Measurements from ENCODE around the gene VCAN. TPM values are rescaled to one million over a fixed set of nuclear protein-coding genes. Genes with fewer than 3 reads are reported as not detected.

The VCAN gene
- total RNA-seq, 3 donors from 2014 or later, result 31.6 to 245 (median 138) TPM

- intact Hi-C loops (cut with DNase I; ENCODE audit: low total_unique reads), result no loop called here
- H3K27me3 ChIP-seq, result no peaks in the 10 kb centered on the region
- peaks cover 0 to 8% of the 10 kb centered on the region in 2 donors for H3K4me1 ChIP-seq
- H3K4me3 ChIP-seq, result no peak overlapping the region
- no peak overlapping the region for H3K27ac ChIP-seq
- H3K9me3 ChIP-seq, result no peaks in the 10 kb centered on the region
- H3K36me3 ChIP-seq, result no peaks in the 10 kb centered on the region
- no peak for DNase-seq (ENCODE audit: low spot score in 2 of 2)
- TF ChIP-seq POLR2AphosphoS5 (IDR thresholded peaks at IDR 0.05) (no peak), POLR2A (IDR thresholded peaks at IDR 0.05) (no peak)
- TF ChIP-seq, protein P1, sequence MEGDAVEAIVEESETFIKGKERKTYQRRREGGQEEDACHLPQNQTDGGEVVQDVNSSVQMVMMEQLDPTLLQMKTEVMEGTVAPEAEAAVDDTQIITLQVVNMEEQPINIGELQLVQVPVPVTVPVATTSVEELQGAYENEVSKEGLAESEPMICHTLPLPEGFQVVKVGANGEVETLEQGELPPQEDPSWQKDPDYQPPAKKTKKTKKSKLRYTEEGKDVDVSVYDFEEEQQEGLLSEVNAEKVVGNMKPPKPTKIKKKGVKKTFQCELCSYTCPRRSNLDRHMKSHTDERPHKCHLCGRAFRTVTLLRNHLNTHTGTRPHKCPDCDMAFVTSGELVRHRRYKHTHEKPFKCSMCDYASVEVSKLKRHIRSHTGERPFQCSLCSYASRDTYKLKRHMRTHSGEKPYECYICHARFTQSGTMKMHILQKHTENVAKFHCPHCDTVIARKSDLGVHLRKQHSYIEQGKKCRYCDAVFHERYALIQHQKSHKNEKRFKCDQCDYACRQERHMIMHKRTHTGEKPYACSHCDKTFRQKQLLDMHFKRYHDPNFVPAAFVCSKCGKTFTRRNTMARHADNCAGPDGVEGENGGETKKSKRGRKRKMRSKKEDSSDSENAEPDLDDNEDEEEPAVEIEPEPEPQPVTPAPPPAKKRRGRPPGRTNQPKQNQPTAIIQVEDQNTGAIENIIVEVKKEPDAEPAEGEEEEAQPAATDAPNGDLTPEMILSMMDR (IDR thresholded peaks at IDR 0.05), result no peak
Observed at GRCh38 chr5:83568186-83568585, 96.6 kb downstream of the VCAN start.

GRCh38 chr5:83570916-83571315 is 99.4 kb downstream of the VCAN start:
- Histone ChIP-seq H3K36me3 (no peaks in the 10 kb centered on the region), H3K4me1 (no peaks in the 10 kb centered on the region), H3K27ac (no peak overlapping the region), H3K4me3 (no peak overlapping the region), H3K27me3 (no peaks in the 10 kb centered on the region), H3K9me3 (no peaks in the 10 kb centered on the region)
- TF ChIP-seq POLR2AphosphoS5 (IDR thresholded peaks at IDR 0.05), result no peak
- TF ChIP-seq POLR2A (IDR thresholded peaks at IDR 0.05), result no peak
- TF ChIP-seq, protein P1 (IDR thresholded peaks at IDR 0.05), result no peak
- intact Hi-C loops (cut with DNase I; ENCODE audit: low total_unique reads), result no loop called here
- DNase-seq (ENCODE audit: low spot score in 2 of 2), result no peak

- no peak overlapping the region for H3K27ac ChIP-seq
- no peaks in the 10 kb centered on the region for H3K4me1 ChIP-seq
- no peaks in the 10 kb centered on the region for H3K27me3 ChIP-seq
- H3K4me3 ChIP-seq, result no peak overlapping the region
- TF ChIP-seq POLR2AphosphoS5 (IDR thresholded peaks at IDR 0.05), result no peak
- intact Hi-C loops (cut with DNase I; ENCODE audit: low total_unique reads), result no loop called here
- H3K36me3 ChIP-seq, result no peaks in the 10 kb centered on the region
- no peak for DNase-seq (ENCODE audit: low spot score in 2 of 2)
- no peaks in the 10 kb centered on the region for H3K9me3 ChIP-seq
Observed at GRCh38 chr5:83572271-83572670, 100.7 kb downstream of the VCAN start.

DNA sequence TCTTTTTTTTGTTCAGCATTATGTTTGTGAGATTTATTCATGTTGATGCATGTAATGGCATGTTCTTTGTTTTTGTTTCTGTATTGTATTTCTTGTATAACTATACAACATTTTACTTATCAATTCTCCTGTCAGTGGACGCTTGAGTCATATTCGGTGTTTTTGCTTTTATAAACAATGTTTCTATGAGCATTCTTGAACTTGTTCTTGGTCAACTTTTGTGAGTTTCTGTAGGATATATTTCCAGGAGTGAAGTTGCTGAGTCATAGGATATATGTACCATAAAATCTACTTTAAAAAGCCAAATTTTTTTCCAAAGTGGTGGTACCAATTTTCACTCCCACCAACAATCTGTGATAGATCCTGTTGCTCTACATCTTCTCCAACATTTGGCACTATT is 104.8 kb downstream of the VCAN start:
- H3K36me3 ChIP-seq, result no peaks in the 10 kb centered on the region
- no peaks in the 10 kb centered on the region for H3K4me1 ChIP-seq
- H3K27me3 ChIP-seq, result no peaks in the 10 kb centered on the region
- no peak overlapping the region for H3K4me3 ChIP-seq
- intact Hi-C loops (cut with DNase I; ENCODE audit: low total_unique reads), result no loop called here
- no peaks in the 10 kb centered on the region for H3K9me3 ChIP-seq
- no peak for TF ChIP-seq POLR2A (IDR thresholded peaks at IDR 0.05)
- TF ChIP-seq, protein P1 (IDR thresholded peaks at IDR 0.05), result no peak
- TF ChIP-seq POLR2AphosphoS5 (IDR thresholded peaks at IDR 0.05), result no peak
- H3K27ac ChIP-seq, result no peak overlapping the region
- DNase-seq (ENCODE audit: low spot score in 2 of 2), result no peak

GRCh38 chr5:83577036-83577636 is 105.6 kb downstream of the VCAN start:
- Histone ChIP-seq H3K36me3 (no peaks in the 10 kb centered on the region), H3K9me3 (no peaks in the 10 kb centered on the region), H3K27ac (no peak overlapping the region), H3K27me3 (no peaks in the 10 kb centered on the region), H3K4me1 (no peaks in the 10 kb centered on the region), H3K4me3 (no peak overlapping the region)
- TF ChIP-seq POLR2AphosphoS5 (IDR thresholded peaks at IDR 0.05) (no peak), POLR2A (IDR thresholded peaks at IDR 0.05) (no peak)
- TF ChIP-seq, protein P1 (IDR thresholded peaks at IDR 0.05), result no peak
- no peak for DNase-seq (ENCODE audit: low spot score in 2 of 2)
- intact Hi-C loops (cut with DNase I; ENCODE audit: low total_unique reads), result no loop called here

GRCh38 chr5:83583859-83584258 is 112.3 kb downstream of the VCAN start:
- H3K27me3 ChIP-seq, result no peaks in the 10 kb centered on the region
- no peak overlapping the region for H3K4me3 ChIP-seq
- TF ChIP-seq, protein P1 (IDR thresholded peaks at IDR 0.05), result no peak
- TF ChIP-seq POLR2A (IDR thresholded peaks at IDR 0.05) (no peak), POLR2AphosphoS5 (IDR thresholded peaks at IDR 0.05) (no peak)
- H3K36me3 ChIP-seq, result no peaks in the 10 kb centered on the region
- no peak for DNase-seq (ENCODE audit: low spot score in 2 of 2)
- intact Hi-C loops (cut with DNase I; ENCODE audit: low total_unique reads), result no loop called here
- no peaks in the 10 kb centered on the region for H3K9me3 ChIP-seq
- H3K4me1 ChIP-seq, result no peaks in the 10 kb centered on the region
- no peak overlapping the region for H3K27ac ChIP-seq
